K562 (cell line): Measurements from ENCODE around the gene BAIAP2. TPM values are rescaled to one million over a fixed set of nuclear protein-coding genes. Genes with fewer than 3 reads are reported as not detected.

Experiments
- ATAC-seq: fragments of 200-7000 bp; cut with Tn5 transposase; 3 replicates; pipeline ENCODE4 v1.9.1; 2020; ENCODE audit warnings: moderate library complexity
- BruUV-seq: library from RNA; stranded (reverse); fragments of 400-500 nt; replicated peaks from 2 replicates; lab custom pipeline; 2021; lab: Mats Ljungman, UMichigan
- CTCF ChIA-PET: fragments of 300-600 bp; formaldehyde crosslinking; extraction: SDS; loops from one replicate; lab custom pipeline; 2021; ENCODE audit warnings: low intra/inter-chr PET ratio; lab: Yijun Ruan, JAX
- POLR2A ChIA-PET: fragments of 300-600, 350-650 bp; sonication (Branson Sonifier 250); formaldehyde crosslinking; extraction: SDS; loops from one replicate; lab custom pipeline; 2021; ENCODE audit warnings: antibody characterized with exemption, inconsistent platforms; lab: Yijun Ruan, JAX
- DNase-seq, 4 experiments: peaks; one replicate each; pipeline versions ENCODE4 v3.0.0 to v3.0.0-alpha.2; 2011 to 2018; ENCODE audit warnings: low spot score in 3 of 4, mixed read lengths in 3 of 4; ENCODE audit errors: extremely low read depth in 1 of 4
- FAIRE-seq: peaks from 2 replicates; lab custom pipeline; 2011; peaks lifted over from hg19 to GRCh38; lab: Jason Lieb, UNC
- H2AFZ ChIP-seq: 2 replicates; pipeline ENCODE4 v1.6.0; 2011; ENCODE audit warnings: low read depth, low read length, control low read depth, inconsistent platforms
- H3K27ac ChIP-seq: fragments of 200-600 bp; 3 replicates; pipeline ENCODE4 v1.8.0; 2011; ENCODE audit warnings: low read depth, mild to moderate bottlenecking, control low read depth, inconsistent platforms, low read length, moderate library complexity, mixed read lengths; ENCODE audit errors: extremely low read depth
- H3K27me3 ChIP-seq, 2 experiments: fragments of 300-600 bp in 1 of 2; 2 replicates in 1 of 2; 3 replicates in 1 of 2; pipeline versions ENCODE4 v1.6.0 to v1.8.0; 2011; ENCODE audit warnings: inconsistent platforms in 2 of 2, low read length in 2 of 2, mild to moderate bottlenecking in 1 of 2, mixed read lengths in 1 of 2, moderate library complexity in 1 of 2; ENCODE audit not compliant: control insufficient read depth in 2 of 2, insufficient read depth in 2 of 2
- H3K36me3 ChIP-seq: fragments of 300-600 bp; 3 replicates; pipeline ENCODE4 v1.8.0; 2011; ENCODE audit warnings: mild to moderate bottlenecking, low read length, inconsistent platforms; ENCODE audit not compliant: control insufficient read depth, insufficient read depth
- H3K4me1 ChIP-seq, 2 experiments: fragments of 200-600 bp in 1 of 2; replicated peaks in 1 of 2; 2 replicates in 1 of 2; 3 replicates in 1 of 2; pipeline versions ENCODE4 v1.5.1 to v1.8.0; 2011; ENCODE audit warnings: inconsistent platforms in 2 of 2, low read length in 2 of 2, mild to moderate bottlenecking in 1 of 2, mixed read lengths in 1 of 2, moderate library complexity in 1 of 2; ENCODE audit not compliant: control insufficient read depth in 2 of 2, insufficient read depth in 2 of 2
- H3K4me2 ChIP-seq: 2 replicates; pipeline ENCODE4 v1.6.1; 2011; ENCODE audit warnings: low read length, control low read depth, inconsistent platforms, mixed read lengths; ENCODE audit not compliant: insufficient read depth
- H3K4me3 ChIP-seq: fragments of 200-600 bp; sonication (generic), shearing (Covaris generic); 2 replicates; pipeline ENCODE4 v1.5.1; 2016; ENCODE audit warnings: control low read depth, inconsistent platforms
- H3K79me2 ChIP-seq: fragments of 200-600 bp; 3 replicates; pipeline ENCODE4 v1.8.0; 2011; ENCODE audit warnings: low read length, inconsistent platforms; ENCODE audit not compliant: control insufficient read depth, insufficient read depth
- H3K9ac ChIP-seq, 2 experiments: 2 replicates each; pipeline versions ENCODE4 v1.6.0 to v1.6.1; 2011; ENCODE audit warnings: low read depth in 2 of 2, low read length in 2 of 2, control low read depth in 1 of 2, inconsistent platforms in 1 of 2, mild to moderate bottlenecking in 1 of 2, mixed read lengths in 1 of 2; ENCODE audit not compliant: insufficient read depth in 1 of 2
- H3K9me1 ChIP-seq: one replicate; pipeline ENCODE4 v1.6.0; 2011; ENCODE audit warnings: inconsistent platforms, mild to moderate bottlenecking, low read length, moderate library complexity; ENCODE audit not compliant: control insufficient read depth, insufficient read depth
- H3K9me3 ChIP-seq: replicated peaks from 2 replicates; pipeline ENCODE4 v1.5.1; 2011; ENCODE audit warnings: low read depth, low read length, inconsistent platforms; ENCODE audit not compliant: control insufficient read depth, insufficient read depth
- H4K20me1 ChIP-seq: replicated peaks from 2 replicates; pipeline ENCODE4 v1.6.1; 2011; ENCODE audit warnings: low read length, inconsistent platforms, mixed read lengths; ENCODE audit not compliant: control insufficient read depth, insufficient read depth
- ELF4 ChIP-seq: fragments of 450-650 bp; formaldehyde crosslinking; IDR thresholded peaks from 2 replicates; pipeline ENCODE4 v1.4.0; 2022; ENCODE audit warnings: missing genetic modification characterization
- MAFK ChIP-seq: IDR thresholded peaks from 2 replicates; pipeline ENCODE4 v1.6.1; 2011; ENCODE audit warnings: low read length, improper control_type of control experiment
- NFIX ChIP-seq: fragments of 250-450 bp; sonication (Bioruptor Pico); IDR thresholded peaks from 2 replicates; pipeline ENCODE4 v1.4.0; 2020; ENCODE audit warnings: low read depth, mild to moderate bottlenecking, moderate library complexity
- NFXL1 ChIP-seq: fragments of 450-650 bp; formaldehyde crosslinking; IDR thresholded peaks from 2 replicates; pipeline ENCODE4 v1.4.0; 2021; ENCODE audit warnings: mild to moderate bottlenecking
- ZNF407 ChIP-seq: fragments of 450-650 bp; IDR thresholded peaks from 2 replicates; pipeline ENCODE4 v1.6.1; 2016; ENCODE audit warnings: low read depth
- WGBS: fragments of 100-300 bp; shearing (Covaris generic); methylation state at CpG from one replicate; pipeline ENCODE4 v1.1.6; 2016; ENCODE audit warnings: low coverage, mixed read lengths; ENCODE audit not compliant: insufficient coverage; ENCODE audit errors: missing lambda C conversion rate; 5-methylcytosine and 5-hydroxymethylcytosine counted together
- in situ Hi-C: fragments of 300-500 bp; cut with MboI; formaldehyde crosslinking; loops from 4 replicates; pipeline ENCODE4 v1.15.0; 2018; ENCODE audit warnings: inconsistent platforms, mixed read lengths
- intact Hi-C: fragments of 100-400 bp; cut with micrococcal nuclease; formaldehyde crosslinking; loops from 2 replicates; pipeline ENCODE4 v1.14.2; 2022
- polyA plus RNA-seq, 8 experiments: library from polyadenylated mRNA; depleted of rRNA in 4 of 8; stranded (reverse) in 5 of 8; unstranded in 3 of 8; fragments of >200 nt; fragmentation: Nextera tagmentation in 2 of 8; fragmentation: Illumina TruSeq in 1 of 8; extraction: Ambion mirVana in 2 of 8; extraction: Trizol in 1 of 8; gene quantifications; 2 replicates each; pipeline versions ENCODE4 v1.2.1 to v1.2.3, GENCODE V29; 2011 to 2014; ENCODE audit warnings: inconsistent platforms in 1 of 8, missing spikeins in 1 of 8
- total RNA-seq, 7 experiments: library from RNA; depleted of rRNA in 6 of 7; stranded (reverse); fragments of >200 nt in 6 of 7; fragmentation: Illumina TruSeq in 2 of 7; extraction: Trizol in 2 of 7; gene quantifications; 2 replicates each; pipeline versions ENCODE4 v1.2.1 to v1.2.3, GENCODE V29; 2011 to 2021; ENCODE audit warnings: low replicate concordance in 1 of 7

BAIAP2 gene
- total and polyA plus RNA-seq, 9 of the 15 experiments (the other 6 are each of a cell fraction or from before 2014, with no cell fraction given): 2.3 to 51.6 (median 18.4) TPM

GRCh38 chr17:81148571-81148970 is 113.6 kb downstream of the BAIAP2 start:
- Histone ChIP-seq H3K4me2 (no peak overlapping the region), H3K79me2 (no peaks in the 10 kb centered on the region), H3K36me3 (no peaks in the 10 kb centered on the region), H2AFZ (no peak overlapping the region), H3K9me1 (no peaks in the 10 kb centered on the region), H3K9me3 (no peaks in the 10 kb centered on the region), H3K9ac (no peak overlapping the region), H3K27me3 (peaks cover 14 to 47% of the 10 kb centered on the region in 2 experiments; a peak in 4 of 5 replicates), H3K4me3 (no peak overlapping the region), H3K27ac (no peak overlapping the region), H4K20me1 (no peaks in the 10 kb centered on the region), H3K4me1 (peaks cover 6 to 27% of the 10 kb centered on the region in 2 experiments; a peak in 3 of 5 replicates)
- ATAC-seq (no peak), DNase-seq (no peak), FAIRE-seq (no peak)
- ChIA-PET CTCF (no interaction called here), POLR2A (interaction anchor here (0.5 to 0.6 kb wide), 3 partner anchors 48 to 137 kb away, joined by 3 read pairs; no protein-coding TSS in a partner anchor)
- no TSS peak for BruUV-seq
- WGBS: 22% methylated on average over 14 of the region's 15 CpGs
- in situ Hi-C loops: loop anchor here (25.0 kb wide), 1 partner anchor 89 kb away; the partner anchor contains the start of genes NDUFAF8 and TEPSIN
- intact Hi-C loops: no loop called here
- no peak for TF ChIP-seq NFXL1 (CRISPR knock-in tag)
- TF ChIP-seq NFIX (CRISPR knock-in tag): no peak
- TF ChIP-seq ELF4 (CRISPR knock-in tag): no peak
- TF ChIP-seq ZNF407: no peak
- no peak for TF ChIP-seq MAFK
